ENCODE data around the gene BZW2. TPM values are rescaled to one million over a fixed set of nuclear protein-coding genes. Genes with fewer than 3 reads are reported as not detected.

Gene BZW2
- total RNA-seq, 4 donors from 2014 or later = 16.1 to 135 (median 70.9) TPM

GRCh38 chr7:16604054-16604453 lies 41.9 kb upstream of the BZW2 start:
- no peak overlapping the region for H3K27ac ChIP-seq
- no peak for DNase-seq
- in situ Hi-C loops (cut with MboI; ENCODE audit: low pct_ligation_motif_present in 1 of 4, low pct_unique_long_range_greater_than_20kb in 1 of 4, low sequenced_read_pairs in 3 of 4) = no loop called here
- peaks cover 0 to 26% (median 5%) of the 10 kb centered on the region in 4 donors for H3K36me3 ChIP-seq
- intact Hi-C loops (cut with DNase I; ENCODE audit: low total_unique reads) = no loop called here
- H3K9me3 ChIP-seq = no peaks in the 10 kb centered on the region
- WGBS, 2 donors (ENCODE audit: low coverage in 1 of 2) = 79 to 89% methylated on average over 3 of the region's 3 CpGs
- no peak for TF ChIP-seq EP300 (IDR thresholded peaks at IDR 0.05; ENCODE audit: low read depth)
- no peak for TF ChIP-seq POLR2AphosphoS5 (IDR thresholded peaks at IDR 0.05)
- TF ChIP-seq POLR2A (IDR thresholded peaks at IDR 0.05) = no peak
- peak in 3 of 5 experiments; percentile 13 to 21 (median 13) for TF ChIP-seq CTCF (IDR thresholded peaks at IDR 0.05)
- H3K4me3 ChIP-seq = no peak overlapping the region
- H3K27me3 ChIP-seq = no peaks in the 10 kb centered on the region
- H3K4me1 ChIP-seq = peaks cover 0 to 16% (median 4%) of the 10 kb centered on the region in 4 donors

GRCh38 chr7:16606704-16607103 lies 39.3 kb upstream of the BZW2 start:
- Histone ChIP-seq H3K27ac (no peak overlapping the region), H3K27me3 (no peaks in the 10 kb centered on the region), H3K4me1 (peaks cover 0 to 27% (median 11%) of the 10 kb centered on the region in 4 donors), H3K4me3 (no peak overlapping the region), H3K9me3 (no peaks in the 10 kb centered on the region), H3K36me3 (peaks cover 0 to 23% (median 5%) of the 10 kb centered on the region in 4 donors)
- no peak for TF ChIP-seq EP300 (IDR thresholded peaks at IDR 0.05; ENCODE audit: low read depth)
- TF ChIP-seq CTCF (IDR thresholded peaks at IDR 0.05) = no peak
- no peak for TF ChIP-seq POLR2A (IDR thresholded peaks at IDR 0.05)
- TF ChIP-seq POLR2AphosphoS5 (IDR thresholded peaks at IDR 0.05) = no peak
- DNase-seq = no peak
- WGBS, 2 donors (ENCODE audit: low coverage in 1 of 2) = 72 to 73% methylated on average over 3 of the region's 3 CpGs
- in situ Hi-C loops (cut with MboI; ENCODE audit: low pct_ligation_motif_present in 1 of 4, low pct_unique_long_range_greater_than_20kb in 1 of 4, low sequenced_read_pairs in 3 of 4) = no loop called here
- intact Hi-C loops (cut with DNase I; ENCODE audit: low total_unique reads) = no loop called here

- DNase-seq = no peak
- Histone ChIP-seq H3K27ac (peak overlapping the region; percentile 64 to 76 (median 70)), H3K4me1 (peaks cover 0 to 30% (median 11%) of the 10 kb centered on the region in 4 donors), H3K9me3 (no peaks in the 10 kb centered on the region), H3K36me3 (peaks cover 0 to 12% (median 6%) of the 10 kb centered on the region in 4 donors), H3K27me3 (no peaks in the 10 kb centered on the region), H3K4me3 (no peak overlapping the region)
- 33 to 48% methylated on average over 4 of the region's 4 CpGs for WGBS, 2 donors (ENCODE audit: low coverage in 1 of 2)
- in situ Hi-C loops (cut with MboI; ENCODE audit: low pct_ligation_motif_present in 1 of 4, low pct_unique_long_range_greater_than_20kb in 1 of 4, low sequenced_read_pairs in 3 of 4) (no loop called here), intact Hi-C loops (cut with DNase I; ENCODE audit: low total_unique reads) (no loop called here)
- no peak for TF ChIP-seq EP300 (IDR thresholded peaks at IDR 0.05; ENCODE audit: low read depth)
- TF ChIP-seq POLR2AphosphoS5 (IDR thresholded peaks at IDR 0.05) = peak in 1 of 3 donors; percentile 15
- no peak for TF ChIP-seq CTCF (IDR thresholded peaks at IDR 0.05)
- TF ChIP-seq POLR2A (IDR thresholded peaks at IDR 0.05) = no peak
Observed at GRCh38 chr7:16609842-16610450, 36.0 kb upstream of the BZW2 start.

- Histone ChIP-seq H3K4me1 (peaks cover 0 to 37% (median 11%) of the 10 kb centered on the region in 4 donors), H3K27me3 (no peaks in the 10 kb centered on the region), H3K27ac (peak overlapping the region in 3 of 4 donors; percentile 9 to 76 (median 64)), H3K4me3 (no peak overlapping the region), H3K36me3 (peaks cover 0 to 10% (median 5%) of the 10 kb centered on the region in 4 donors), H3K9me3 (no peaks in the 10 kb centered on the region)
- intact Hi-C loops (cut with DNase I; ENCODE audit: low total_unique reads) (no loop called here), in situ Hi-C loops (cut with MboI; ENCODE audit: low pct_ligation_motif_present in 1 of 4, low pct_unique_long_range_greater_than_20kb in 1 of 4, low sequenced_read_pairs in 3 of 4) (no loop called here)
- no peak for DNase-seq
- 68% methylated on average over 2 of the region's 2 CpGs; no CpG with 5 or more reads in 1 of the 2 donors for WGBS, 2 donors (ENCODE audit: low coverage in 1 of 2)
- TF ChIP-seq POLR2AphosphoS5 (IDR thresholded peaks at IDR 0.05) (no peak), POLR2A (IDR thresholded peaks at IDR 0.05) (no peak), EP300 (IDR thresholded peaks at IDR 0.05; ENCODE audit: low read depth) (no peak), CTCF (IDR thresholded peaks at IDR 0.05) (no peak)
Observed at GRCh38 chr7:16611711-16612110, 34.3 kb upstream of the BZW2 start.

All from transverse colon (tissue), 4 donors.